ENCODE measurements around the gene TTC21A.

TTC21A gene

GRCh38 chr3:39181408-39182335 is 74.2 kb downstream of the TTC21A start:
- DNase-seq, result no peak

- DNase-seq, result no peak
These were observed 76.0 kb downstream of the TTC21A start for GRCh38 chr3:39183211-39184080.

GRCh38 chr3:39184081-39184967 is 76.8 kb downstream of the TTC21A start:
- no peak for DNase-seq

- no peak for DNase-seq
These were observed 77.4 kb downstream of the TTC21A start for GRCh38 chr3:39184968-39185285.

GRCh38 chr3:39185326-39185958 is 78.0 kb downstream of the TTC21A start:
- no peak for DNase-seq

GRCh38 chr3:39185959-39186691 is 78.6 kb downstream of the TTC21A start:
- no peak for DNase-seq

GRCh38 chr3:39186692-39187151 is 79.2 kb downstream of the TTC21A start:
- no peak for DNase-seq

GRCh38 chr3:39187372-39188155 is 80.1 kb downstream of the TTC21A start:
- DNase-seq, result no peak
